HG03108 (cell line): Measurements from ENCODE around the gene ZNF652.
"Not testable (repeated sequence)": the region's sequence is repeated elsewhere in the genome, so short reads cannot be mapped to it uniquely, and the experiment has no call there.

Experiments
- ATAC-seq: cut with Tn5 transposase; IDR thresholded peaks from one replicate; pipeline ENCODE4 v1.9.1; 2021; ENCODE audit warnings: moderate library complexity; ENCODE audit not compliant: unreplicated experiment

ZNF652 gene

DNA sequence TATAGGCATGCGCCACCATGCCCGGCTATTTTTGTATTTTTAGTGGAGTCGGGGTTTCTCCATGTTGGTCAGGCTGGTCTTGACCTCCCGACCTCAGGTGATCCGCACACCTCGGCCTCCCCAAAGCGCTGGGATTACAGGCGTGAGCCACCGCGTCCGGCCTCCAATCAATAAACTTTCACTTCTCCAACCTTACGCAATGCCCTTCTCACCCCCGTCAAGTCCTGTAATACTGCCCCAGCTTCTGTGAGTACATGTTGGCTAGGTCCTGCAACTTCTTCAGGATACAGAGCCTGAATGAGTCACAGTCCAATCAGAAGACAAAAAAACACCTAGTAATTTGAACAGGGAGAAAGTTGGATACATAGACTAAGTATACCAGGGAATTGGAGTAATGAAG, 84.4 kb downstream of the ZNF652 start:
- ATAC-seq: no peak

DNA sequence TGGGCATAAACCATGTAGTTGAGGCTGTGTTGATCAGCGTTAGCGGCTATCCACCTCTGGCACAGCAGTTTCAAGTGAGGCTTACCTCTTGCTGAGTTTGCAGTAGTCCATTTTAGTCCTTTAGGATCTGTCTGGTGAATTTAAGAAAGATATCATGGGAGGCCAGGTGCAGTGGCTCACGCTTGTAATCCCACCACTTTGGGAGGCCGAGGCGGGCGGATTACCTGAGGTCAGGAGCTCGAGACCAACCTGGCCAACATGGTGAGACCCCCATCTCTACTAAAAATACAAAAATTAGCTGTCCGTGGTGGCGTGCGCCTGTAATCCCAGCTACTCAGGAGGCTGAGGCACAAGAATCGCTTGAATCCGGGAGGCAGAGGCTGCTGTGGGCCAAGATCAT, 86.1 kb downstream of the ZNF652 start:
- ATAC-seq: not testable (repeated sequence)

DNA sequence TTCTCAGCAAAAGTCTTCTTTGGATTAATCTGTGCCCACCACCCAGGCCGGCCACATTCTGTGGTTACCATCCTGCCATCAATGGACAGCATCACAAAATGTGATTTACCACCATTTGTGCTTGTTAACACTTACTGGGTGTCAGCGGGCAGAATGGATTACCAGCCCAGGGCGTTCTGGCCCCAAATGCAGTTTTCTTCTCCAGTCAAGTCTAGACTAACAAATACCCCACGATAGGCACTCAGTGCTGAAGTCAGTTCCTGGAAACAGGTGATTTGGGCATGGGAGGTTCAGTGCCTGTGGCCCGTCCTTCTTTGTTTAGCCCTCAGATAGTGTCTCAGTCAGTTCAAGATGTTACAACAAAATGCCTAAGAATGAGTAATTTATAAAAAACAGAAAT, 92.7 kb downstream of the ZNF652 start:
- ATAC-seq: no peak

DNA sequence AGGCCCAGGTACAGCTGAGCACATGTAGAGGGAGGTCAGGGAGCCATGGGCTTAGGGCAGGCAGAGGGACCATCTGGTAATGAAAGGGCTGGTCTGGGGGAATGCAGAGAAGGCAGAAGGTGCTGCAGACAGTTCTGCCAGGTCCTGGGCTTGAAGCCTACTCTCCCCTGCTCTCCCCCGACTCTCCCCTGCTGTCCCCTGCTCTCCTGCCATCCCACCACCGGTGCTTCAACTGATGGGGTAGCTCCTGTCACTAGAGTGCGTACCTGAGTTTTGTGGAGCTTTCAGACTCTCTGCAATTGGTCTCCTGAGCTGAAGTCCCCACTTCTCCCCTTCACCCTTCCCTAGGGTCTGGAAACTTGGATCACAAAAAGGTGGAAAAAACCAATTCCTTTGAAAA, 94.1 kb downstream of the ZNF652 start:
- no peak for ATAC-seq

DNA sequence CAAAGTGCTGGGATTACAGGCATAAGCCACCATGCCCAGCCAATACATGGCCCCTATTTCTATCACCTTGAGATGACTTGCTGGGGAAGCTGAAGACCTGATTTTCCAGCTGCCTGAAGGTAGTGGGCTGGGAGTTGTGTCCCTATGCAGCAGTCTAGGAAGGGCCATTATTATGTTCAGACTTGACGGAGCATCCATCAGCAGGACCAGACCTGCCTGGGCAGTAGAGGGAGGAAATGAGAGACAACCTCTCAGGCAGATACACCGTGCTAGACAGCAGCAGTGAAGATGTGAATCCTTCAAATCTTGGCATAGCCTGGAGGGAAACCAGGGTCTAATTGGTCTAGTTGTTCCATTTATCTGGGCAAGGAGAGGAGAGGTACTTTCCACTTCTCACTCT, 95.8 kb downstream of the ZNF652 start:
- no peak for ATAC-seq

DNA sequence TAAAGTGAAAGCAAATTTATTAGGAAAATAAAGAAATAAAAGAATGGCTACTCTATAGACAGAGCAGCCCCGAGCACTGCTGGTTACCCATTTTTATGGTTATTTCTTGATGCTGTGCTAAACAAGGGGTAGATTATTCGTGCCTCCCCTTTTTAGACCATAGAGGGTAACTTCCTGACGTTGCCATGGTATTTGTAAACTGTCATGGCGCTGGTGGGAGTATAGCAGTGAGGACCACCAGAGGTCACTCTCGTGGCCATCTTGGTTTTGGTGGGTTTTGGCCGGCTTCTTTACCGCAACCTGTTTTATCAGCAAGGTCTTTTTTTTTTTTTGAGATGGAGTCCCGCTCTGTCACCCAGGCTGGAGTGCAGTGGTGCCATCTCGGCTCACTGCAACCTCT, 100.5 kb downstream of the ZNF652 start:
- not testable (repeated sequence) for ATAC-seq

DNA sequence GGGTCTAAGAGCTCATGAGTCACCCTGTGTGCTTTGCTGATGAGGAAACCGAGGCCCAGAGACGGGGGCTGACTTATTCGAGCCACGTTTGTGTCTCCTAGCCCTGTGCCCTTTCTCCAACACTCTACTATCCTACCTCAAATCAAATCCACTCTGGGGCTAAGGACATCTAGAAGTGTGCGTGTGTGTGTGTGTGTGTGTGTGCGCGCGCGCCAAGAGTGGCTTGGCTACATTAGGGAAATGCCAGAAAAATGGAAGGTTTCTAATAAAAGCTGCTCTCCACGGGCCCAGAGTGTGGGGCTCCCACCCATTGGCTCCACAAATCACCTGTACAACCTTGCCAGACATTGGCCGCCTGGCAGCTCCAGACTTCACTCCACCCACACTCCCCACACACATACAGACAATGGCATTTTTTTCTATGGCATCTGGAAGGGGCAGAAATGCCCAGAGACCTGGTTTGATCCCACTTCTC, 101.2 kb downstream of the ZNF652 start:
- ATAC-seq: no peak

DNA sequence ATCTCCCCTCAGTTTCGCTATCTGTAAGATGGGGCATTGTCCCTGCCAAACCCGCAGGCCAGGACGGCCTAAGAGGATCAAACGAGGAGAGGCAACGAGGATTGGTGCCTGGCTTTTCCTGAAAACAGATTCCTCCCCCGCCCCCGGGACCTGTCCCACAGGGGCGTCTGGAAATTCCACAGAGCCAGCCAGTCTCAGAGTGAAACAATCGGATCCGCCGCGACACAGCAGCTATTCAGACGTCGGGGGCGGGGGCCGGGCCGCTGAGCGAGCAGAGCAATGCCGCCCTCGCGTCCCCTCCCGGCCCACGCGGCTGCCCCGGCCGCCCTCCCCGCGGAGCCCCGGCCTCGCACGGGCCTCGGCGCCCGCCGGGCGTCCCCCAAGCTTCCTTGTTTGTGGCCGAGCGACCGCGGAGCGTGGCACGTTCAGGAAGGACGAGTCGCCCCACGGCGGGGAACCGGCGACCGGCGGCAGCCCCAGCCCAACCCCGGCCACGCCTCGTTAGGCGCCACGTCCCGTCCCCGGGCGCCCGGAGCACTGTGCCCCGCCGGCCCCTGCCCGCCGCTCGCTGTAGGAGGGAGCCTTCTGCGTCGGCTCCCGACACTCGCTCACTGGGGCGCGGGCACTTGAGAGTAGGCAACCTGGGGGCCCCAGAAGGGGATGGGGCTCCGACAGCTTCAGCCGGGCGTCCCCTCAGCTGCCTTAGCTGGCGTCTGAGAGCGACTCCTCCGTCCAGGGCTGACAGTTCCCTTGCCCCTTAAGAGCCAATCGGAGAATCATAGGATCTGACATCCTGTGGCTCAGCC, 101.8 kb downstream of the ZNF652 start:
- no peak for ATAC-seq

DNA sequence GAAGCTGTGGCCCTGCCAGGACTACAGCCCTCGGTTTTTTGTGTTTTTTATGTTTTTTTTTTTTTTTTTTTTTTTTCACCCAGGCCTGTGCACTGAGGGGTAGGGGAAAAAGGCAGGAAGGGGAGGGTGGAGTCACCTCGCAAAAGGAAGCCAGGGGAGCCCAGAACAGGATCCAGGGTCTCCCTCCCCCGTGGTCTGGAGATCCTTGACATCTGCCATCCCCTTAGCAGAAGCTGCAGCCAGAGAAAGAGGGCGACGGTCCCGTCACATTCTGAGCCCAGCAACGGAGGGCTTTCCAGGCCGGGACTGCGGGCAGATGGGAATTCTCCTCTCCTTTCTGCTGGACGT, 102.4 kb downstream of the ZNF652 start:
- no peak for ATAC-seq

DNA sequence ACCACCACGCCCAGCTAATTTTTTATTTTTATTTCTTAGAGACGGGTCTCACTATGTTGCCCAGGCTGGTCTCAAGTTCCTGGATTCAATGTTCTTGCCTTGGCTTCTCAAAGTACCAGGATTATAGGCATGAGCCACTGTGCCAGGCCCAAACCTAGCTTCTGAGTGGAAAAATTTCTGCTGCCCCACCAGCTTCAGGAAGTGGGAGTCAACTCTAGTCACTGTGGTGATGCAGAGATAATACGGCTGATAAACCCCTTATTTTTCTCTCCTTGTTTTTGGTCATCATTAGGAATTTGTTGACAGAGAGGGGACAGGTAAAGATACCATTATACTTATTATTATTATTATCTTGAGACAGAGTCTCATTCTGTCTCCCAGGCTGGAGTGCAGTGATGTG, 103.7 kb downstream of the ZNF652 start:
- no peak for ATAC-seq

DNA sequence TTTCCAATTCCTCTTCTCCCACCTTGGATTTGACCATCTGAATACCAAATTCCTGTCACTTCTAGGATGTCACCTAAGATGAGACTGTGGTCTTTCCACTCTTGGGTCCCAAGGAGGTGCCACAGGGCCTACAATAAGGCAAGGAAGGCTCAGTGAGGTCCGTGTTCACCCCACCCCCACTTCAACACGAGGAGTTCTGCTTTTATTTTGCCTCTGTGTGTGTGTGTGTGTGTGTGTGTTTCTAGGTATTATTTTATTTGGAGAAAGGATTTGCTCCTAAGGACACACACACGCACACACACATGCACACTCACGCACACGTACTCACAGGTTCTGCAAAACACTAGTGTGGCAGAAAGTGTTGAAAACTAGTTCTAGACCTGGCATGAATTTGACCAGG, 106.9 kb downstream of the ZNF652 start:
- ATAC-seq: no peak

DNA sequence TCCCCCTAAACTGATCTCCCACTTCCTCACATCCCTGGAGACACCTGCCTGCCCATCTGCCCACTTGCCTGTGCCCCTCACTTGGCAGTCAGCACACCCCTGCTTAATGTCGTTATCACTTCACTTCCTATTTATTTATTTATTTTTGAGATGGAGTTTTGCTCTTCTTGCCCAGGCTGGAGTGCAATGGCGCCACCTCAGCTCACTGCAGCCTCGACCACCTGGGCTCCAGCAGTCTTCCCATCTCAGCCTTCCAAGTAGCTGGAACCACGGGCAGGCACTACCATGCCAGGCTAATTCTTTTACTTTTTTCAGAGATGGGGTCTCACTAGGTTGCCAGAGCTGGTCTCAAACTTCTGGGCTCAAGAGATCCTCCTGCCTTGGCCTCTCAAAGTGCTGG, 108.0 kb downstream of the ZNF652 start:
- ATAC-seq: no peak

DNA sequence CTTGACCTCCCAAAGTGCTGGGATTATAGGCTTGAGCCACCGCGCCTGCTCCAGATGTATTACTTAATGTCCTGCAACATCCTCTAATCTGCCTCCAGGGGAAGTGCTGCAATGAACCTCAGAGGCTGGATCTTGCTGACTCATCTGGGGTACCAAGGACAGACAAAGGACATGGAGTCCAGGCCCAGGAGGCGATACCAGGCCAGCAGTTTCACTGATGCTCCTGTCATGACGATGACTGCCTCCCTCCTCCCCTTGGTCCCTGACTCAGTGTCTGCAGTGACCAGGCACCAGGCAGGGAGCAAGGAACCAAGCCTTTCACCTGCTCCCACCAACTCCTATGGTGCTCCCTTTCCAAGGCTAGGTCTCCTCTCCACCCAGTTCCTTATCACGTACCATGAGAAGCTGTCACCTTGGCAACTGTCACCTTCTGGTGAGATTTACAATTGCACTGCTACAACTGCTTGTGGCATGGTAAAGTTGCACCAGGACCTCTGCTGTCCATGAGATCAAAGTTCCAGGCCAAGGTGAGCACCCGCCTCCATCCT, 109.8 kb downstream of the ZNF652 start:
- ATAC-seq: no peak

DNA sequence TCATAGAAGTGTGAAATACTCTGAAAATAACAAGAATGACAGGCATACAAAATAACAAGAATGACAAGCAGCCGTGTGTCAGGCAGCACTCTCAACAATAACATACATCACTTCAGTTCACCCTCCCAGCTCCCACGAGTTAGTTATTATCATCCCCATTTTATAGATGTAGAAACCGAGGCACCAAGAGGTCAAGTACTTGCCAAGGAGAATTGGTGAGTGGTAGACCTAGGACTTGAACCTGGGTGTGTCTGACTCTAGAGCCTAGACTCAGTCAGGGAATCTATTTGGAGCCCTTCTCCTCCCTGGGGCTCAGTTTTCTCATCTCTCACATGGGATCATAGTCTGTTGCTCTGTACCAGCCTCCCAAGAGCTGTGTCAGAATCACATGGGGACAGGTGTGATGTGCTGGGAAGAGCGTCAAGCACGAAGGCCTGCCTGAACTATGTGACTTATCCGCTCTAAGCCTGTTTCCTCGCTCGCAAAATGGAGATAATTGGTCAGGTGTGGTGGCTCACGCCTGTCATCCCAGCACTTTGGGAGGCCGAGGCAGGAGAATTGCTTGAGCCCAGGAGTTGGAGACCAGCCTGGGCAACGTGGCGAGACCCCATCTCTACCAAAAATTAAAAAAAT, 112.0 kb downstream of the ZNF652 start:
- no peak for ATAC-seq

DNA sequence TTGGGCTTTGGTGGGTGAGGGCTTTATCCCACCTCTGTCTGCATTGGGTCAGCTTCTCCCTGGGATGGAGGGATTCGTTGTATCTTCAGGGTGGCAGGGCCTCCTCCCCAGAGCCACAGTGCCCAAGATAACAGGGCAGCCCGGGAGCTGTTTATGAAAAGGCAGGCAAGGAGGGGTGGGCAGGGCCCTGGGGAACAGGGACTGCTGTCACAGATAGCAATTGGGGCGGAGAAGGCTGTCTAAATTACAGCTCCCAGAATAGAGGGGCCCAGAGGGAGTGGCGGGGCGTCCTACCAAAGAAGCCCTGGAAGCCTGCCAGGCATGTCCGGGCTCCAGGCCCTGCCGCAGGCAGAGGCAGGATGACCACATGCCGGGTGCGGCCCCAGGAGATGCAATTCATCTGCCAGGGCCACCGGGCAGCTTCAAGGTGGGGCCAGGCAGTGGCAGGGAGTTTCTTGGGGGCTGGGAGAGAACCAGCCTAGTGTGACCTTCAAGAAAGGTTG, 112.7 kb downstream of the ZNF652 start:
- ATAC-seq: no peak

DNA sequence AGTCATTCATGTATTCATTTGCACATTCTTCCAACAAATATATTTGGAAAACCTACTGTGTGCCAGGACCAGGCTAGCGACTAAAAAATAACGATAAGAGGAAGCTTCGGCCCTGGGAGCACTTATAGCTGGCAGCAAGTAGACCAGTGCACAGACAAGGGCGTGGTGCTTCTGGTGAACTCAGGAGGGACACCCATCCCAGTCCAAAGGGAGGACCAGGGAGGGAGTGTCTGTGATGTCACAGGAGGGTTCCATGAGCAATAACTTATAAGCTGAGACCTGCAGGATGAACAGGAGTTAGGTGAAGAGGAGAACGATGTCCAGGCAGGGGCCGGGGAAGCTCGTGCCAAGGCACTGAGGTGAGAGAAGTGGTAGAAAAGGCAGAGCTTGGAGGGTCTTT, 114.1 kb downstream of the ZNF652 start:
- ATAC-seq: no peak

DNA sequence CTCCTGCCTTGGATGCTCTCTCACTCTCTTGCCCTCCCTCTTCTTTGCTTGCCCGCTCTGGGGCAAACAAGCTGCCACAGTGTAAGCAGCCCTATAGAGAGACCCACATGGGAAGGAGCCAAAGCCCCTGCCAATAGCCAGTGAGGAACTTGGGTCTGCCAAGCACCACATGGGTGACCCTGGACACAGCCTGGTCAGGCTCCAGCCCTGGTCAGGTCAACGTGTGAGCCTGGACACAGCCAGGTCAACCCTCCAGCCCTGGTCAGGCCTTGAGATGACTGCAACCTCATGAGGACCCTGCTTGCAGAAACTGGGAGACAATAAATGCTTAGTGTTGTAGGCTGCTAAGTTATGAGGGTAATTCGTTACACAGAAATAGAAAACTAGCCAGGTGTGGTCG, 117.2 kb downstream of the ZNF652 start:
- ATAC-seq: no peak
